ENCODE results near the gene SETD2.
"Not testable (repeated sequence)": the region's sequence is repeated elsewhere in the genome, so short reads cannot be mapped to it uniquely, and the experiment has no call there.

Gene SETD2

DNA sequence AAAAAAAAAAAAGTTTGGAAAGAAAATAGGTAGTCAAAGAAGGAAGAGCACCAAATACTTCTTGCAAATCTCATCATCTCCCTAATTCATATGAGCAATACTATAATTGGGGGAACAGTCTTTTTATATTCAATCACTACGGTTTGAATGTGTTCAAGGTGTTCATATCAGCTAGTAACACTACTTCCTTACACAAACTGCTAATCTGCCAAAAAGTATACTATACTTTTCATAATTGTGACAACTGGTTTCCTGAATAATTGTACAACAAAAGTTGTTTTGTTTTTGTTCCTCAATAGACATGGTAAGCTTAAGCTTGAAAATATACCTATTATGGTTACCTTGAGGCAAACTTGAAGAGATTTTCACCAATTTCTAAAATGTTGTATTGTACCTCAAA is 12.1 kb downstream of the SETD2 start:
- no peak for DNase-seq

GRCh38 chr3:47149339-47149933 is 14.5 kb downstream of the SETD2 start:
- no peak for DNase-seq

DNA sequence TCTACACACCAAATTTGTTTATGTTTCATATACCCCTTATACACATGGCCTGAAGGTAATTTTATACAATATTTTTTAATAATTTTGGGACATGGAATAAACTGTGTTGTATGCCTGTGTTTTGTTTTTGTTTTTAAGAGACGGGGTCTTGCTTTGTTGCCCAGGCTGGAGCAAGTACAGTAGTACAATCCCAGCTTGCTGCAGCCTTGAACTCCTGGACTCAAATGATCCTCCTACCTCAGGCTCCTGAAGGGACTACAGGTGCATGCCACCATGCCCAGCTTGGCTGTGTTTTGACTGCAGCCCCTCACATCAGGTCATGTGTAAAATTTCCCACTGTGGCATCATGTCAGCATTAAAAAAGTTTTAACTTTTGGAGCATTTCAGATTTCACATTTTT is 18.6 kb downstream of the SETD2 start:
- DNase-seq = no peak

GRCh38 chr3:47143068-47143467 is 20.8 kb downstream of the SETD2 start:
- no peak for DNase-seq

DNA sequence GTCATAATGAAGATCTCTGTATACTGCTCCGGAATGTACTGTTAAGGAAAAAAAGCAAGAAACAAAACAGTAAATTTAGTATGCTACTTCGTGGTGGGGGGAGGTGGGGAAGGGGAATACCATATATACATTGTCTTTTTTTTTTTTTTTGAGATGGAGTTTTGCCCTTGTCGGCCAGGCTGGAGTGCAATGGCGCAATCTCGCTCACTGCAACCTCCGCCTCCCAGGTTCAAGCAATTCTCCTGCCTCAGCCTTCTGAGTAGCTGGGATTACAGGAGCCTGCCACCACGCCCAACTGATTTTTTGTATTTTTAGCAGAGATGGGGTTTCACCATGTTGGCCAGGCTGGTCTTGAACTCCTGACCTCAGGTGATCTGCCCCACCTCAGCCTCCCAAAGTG is 21.4 kb downstream of the SETD2 start:
- not testable (repeated sequence) for DNase-seq

GRCh38 chr3:47140973-47141461 is 22.9 kb downstream of the SETD2 start:
- not testable (repeated sequence) for DNase-seq

- not testable (repeated sequence) for DNase-seq
Observed at GRCh38 chr3:47140553-47140952, 23.4 kb downstream of the SETD2 start.

DNA sequence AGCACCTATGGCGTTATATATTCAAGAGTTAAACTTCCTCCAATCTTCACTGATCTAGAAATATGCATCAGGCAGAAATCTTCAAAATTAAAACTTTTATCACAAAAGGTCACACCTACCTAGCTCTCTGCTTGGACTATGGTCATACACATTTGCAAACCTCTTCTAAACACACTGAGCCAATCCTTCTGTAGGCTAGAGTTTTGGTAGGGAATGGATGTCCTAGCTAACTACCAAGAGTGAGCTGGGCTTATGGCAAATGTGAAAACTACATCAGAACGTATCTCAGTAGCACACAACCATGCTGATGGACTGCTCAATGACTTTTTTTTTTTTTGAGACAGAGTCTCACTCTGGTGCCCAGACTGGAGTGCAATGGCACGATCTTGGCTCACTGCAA is 29.6 kb downstream of the SETD2 start:
- DNase-seq = no peak

- DNase-seq = no peak
Observed at GRCh38 chr3:47133641-47134040, 30.3 kb downstream of the SETD2 start.

GRCh38 chr3:47130557-47130956 is 33.4 kb downstream of the SETD2 start:
- DNase-seq = no peak

DNA sequence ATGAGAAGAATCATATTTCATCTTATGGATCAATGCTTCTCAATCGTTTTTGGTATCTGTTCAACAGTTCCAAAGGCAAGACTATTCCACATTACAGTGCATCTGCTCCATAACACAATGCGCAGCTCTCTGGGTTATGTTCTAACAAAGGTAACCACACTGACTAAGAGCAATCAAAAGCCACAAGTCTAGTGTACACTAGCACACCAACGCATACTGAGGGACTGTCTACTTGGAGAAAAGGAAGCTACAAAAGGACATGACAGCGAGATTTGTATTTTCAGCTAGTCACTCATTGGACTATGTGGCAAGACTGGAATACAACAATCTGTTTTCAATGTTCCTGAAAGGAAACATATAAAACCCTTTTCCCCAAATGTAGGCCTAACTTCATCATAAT is 35.8 kb downstream of the SETD2 start:
- DNase-seq = peak in 1 of 3 experiments; percentile 0

- no peak for DNase-seq
Observed at GRCh38 chr3:47123857-47124256, 40.1 kb downstream of the SETD2 start.

DNA sequence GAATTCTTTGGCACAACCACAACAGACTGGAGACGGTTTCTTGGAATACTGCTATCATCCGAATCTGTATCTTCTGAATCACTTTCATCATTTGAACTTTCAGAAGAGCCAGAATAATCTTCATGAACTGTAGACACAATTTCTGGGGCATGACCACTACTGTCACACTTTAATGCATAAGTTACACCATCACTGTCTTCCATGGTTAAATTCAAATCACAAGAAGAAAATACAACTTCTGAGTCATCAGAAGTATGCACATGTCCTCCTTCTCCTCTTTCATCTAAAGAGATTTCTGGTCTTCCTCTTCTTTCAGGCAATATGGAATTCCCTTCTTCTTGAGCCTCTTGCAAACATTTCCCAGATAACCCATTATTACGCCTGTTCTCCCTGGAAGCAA is 42.5 kb downstream of the SETD2 start:
- no peak for DNase-seq

DNA sequence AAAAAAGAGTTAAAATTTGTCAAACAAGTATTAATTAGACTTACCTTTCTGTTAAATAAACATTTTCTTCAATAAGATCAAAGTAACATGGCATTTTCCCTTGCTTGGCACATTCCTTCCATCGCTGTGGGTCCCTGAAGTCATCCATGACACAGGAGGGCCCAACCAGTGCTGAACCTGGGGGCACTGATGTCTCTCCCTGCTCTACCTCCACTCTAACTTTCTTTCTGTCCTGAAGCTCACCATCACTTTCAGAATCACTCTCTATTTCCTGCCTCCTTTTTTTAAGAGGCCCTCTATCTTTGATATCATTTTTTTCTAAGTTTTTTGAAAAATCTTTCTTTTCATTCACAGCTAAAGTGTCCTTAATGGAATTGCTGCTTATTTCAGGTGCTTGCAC is 43.8 kb downstream of the SETD2 start:
- no peak for DNase-seq

- not testable (repeated sequence) for DNase-seq
Observed at GRCh38 chr3:47119387-47119786, 44.5 kb downstream of the SETD2 start.

DNA sequence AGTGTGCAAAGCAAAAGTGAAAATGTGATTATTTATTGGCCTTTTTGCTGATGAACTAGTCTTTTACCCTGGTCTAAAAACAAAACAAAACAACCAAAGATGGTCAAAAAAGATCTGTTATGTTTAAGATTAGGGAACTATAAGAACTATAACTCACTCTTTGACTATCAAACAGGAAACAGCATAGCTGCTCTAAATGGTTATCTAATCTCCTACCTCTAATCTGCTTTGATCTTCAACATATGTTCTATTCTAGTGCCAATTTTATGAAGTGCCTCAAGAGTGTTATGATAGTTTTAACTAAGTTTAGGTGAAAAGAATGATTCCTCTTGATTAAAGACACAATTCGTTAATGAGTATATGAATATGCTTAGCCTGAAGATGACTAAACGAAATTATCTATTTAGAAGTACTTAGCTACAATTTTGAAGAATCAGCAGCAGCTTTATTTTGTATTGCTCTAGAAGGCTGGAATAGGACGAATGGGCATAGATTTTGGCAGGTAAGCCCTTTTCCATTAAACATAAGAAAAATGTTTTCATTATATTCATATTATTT is 46.0 kb downstream of the SETD2 start:
- no peak for DNase-seq

- not testable (repeated sequence) for DNase-seq
Observed at GRCh38 chr3:47115524-47115923, 48.4 kb downstream of the SETD2 start.

DNA sequence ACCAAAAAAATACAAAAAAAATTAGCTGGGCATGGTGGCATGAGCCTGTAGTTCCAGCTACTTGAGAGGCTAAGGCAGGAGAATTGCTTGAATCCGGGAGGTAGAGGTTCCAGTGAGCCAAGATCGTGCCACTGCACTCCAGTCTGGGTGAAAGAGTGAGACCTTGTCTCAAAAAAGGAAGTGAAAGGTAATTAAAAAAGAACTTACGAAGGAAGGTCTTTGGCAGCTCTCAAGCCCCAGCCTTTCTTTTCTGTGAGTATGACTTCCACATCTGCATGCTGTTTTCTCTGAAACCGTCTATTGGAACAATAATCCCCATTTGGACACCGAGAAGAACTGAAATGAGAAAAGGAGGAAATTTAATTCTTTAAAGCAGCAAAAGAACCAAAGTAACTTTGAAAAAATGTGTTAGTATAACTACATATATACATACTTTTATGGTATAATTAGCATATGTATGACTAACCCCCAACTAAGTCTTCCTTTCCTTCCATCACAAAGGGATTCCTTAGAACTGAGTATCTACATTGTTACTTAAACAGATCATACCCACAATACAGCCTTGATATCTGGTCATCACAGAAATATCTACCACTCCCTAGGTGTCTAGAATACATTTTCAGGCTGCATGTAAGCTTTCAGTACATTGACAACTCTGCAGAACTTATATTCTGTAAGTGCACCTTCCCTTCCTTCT is 50.1 kb downstream of the SETD2 start:
- DNase-seq = no peak

DNA sequence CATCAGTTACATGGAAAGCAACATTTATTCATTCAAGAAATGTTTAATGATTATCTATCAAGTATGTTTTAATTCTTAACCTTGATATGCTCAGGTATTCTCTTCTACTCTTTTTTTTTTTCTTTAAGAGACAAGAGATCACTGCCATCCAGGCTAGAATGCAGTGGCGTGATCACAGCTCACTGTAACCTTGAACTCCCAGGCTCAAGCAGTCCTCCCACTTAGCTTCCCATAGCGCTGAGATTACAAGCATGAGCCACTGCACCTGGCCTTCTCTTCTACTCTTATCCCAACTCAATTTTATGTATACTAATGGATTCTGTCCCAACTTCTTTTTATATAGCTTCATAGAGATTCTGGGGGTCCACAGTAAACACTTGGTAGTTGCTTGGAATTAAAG is 50.9 kb downstream of the SETD2 start:
- DNase-seq = no peak

GRCh38 chr3:47109393-47109792 is 54.5 kb downstream of the SETD2 start:
- no peak for DNase-seq

- DNase-seq = no peak
Observed at GRCh38 chr3:47108546-47108945, 55.4 kb downstream of the SETD2 start.

- DNase-seq = no peak
Observed at GRCh38 chr3:47104259-47104658, 59.7 kb downstream of the SETD2 start.

DNA sequence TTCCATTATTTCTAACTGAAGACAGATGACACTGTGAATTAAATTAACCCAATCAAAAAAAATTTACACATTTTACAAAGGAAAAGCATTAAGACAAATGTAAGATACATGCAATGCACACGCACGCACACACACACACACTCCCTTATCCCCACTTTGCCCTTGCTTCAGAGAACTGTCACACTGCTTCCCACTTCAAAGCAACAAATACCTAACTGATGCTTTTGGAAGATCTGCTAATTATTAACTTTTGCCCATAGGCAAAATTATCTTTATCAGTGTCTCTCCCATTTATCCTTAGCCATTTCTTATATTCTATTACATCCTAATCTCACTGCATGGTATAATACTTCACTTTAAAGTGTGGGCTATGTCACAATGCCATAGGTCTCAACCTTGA is 60.3 kb downstream of the SETD2 start:
- DNase-seq = no peak

- DNase-seq = no peak
Observed at GRCh38 chr3:47102081-47102600, 61.8 kb downstream of the SETD2 start.

All from NCI-H1417 (cell line).